Measurements from ENCODE around the gene HDAC8. TPM values are rescaled to one million over a fixed set of nuclear protein-coding genes. Genes with fewer than 3 reads are reported as not detected.

The HDAC8 gene
- total RNA-seq, 4 donors from 2014 or later = 16.3 to 27.0 (median 20.2) TPM

- Histone ChIP-seq H3K27ac (no peak overlapping the region), H3K36me3 (no peaks in the 10 kb centered on the region), H3K4me3 (no peak overlapping the region), H3K9me3 (no peaks in the 10 kb centered on the region), H3K4me1 (peaks cover 7% of the 10 kb centered on the region), H3K27me3 (no peaks in the 10 kb centered on the region)
- TF ChIP-seq POLR2A (IDR thresholded peaks at IDR 0.05) (no peak), CTCF (IDR thresholded peaks at IDR 0.05) (no peak), EP300 (IDR thresholded peaks at IDR 0.05) (no peak), POLR2AphosphoS5 (IDR thresholded peaks at IDR 0.05) (no peak)
- no peak for DNase-seq (ENCODE audit: low spot score in 2 of 2)
These were observed 180.6 kb downstream of the HDAC8 start for GRCh38 chrX:72392042-72392441.

- 45% methylated on average over 3 of the region's 3 CpGs for WGBS
- Histone ChIP-seq H3K27me3 (no peaks in the 10 kb centered on the region), H3K4me3 (no peak overlapping the region), H3K9me3 (no peaks in the 10 kb centered on the region), H3K4me1 (peaks cover 4% of the 10 kb centered on the region), H3K36me3 (no peaks in the 10 kb centered on the region), H3K27ac (no peak overlapping the region)
- no peak for DNase-seq (ENCODE audit: low spot score in 2 of 2)
- TF ChIP-seq EP300 (IDR thresholded peaks at IDR 0.05) (no peak), POLR2A (IDR thresholded peaks at IDR 0.05) (no peak), CTCF (IDR thresholded peaks at IDR 0.05) (no peak), POLR2AphosphoS5 (IDR thresholded peaks at IDR 0.05) (no peak)
These were observed 185.4 kb downstream of the HDAC8 start for GRCh38 chrX:72387247-72387646.

- TF ChIP-seq EP300 (IDR thresholded peaks at IDR 0.05) (no peak), POLR2A (IDR thresholded peaks at IDR 0.05) (no peak), CTCF (IDR thresholded peaks at IDR 0.05) (no peak), POLR2AphosphoS5 (IDR thresholded peaks at IDR 0.05) (no peak)
- WGBS = 20% methylated on average over 4 of the region's 4 CpGs
- Histone ChIP-seq H3K36me3 (no peaks in the 10 kb centered on the region), H3K4me1 (peaks cover 14% of the 10 kb centered on the region), H3K9me3 (no peaks in the 10 kb centered on the region), H3K27ac (no peak overlapping the region), H3K27me3 (no peaks in the 10 kb centered on the region), H3K4me3 (no peak overlapping the region)
- no peak for DNase-seq (ENCODE audit: low spot score in 2 of 2)
These were observed 190.4 kb downstream of the HDAC8 start for GRCh38 chrX:72382202-72382595.

DNA sequence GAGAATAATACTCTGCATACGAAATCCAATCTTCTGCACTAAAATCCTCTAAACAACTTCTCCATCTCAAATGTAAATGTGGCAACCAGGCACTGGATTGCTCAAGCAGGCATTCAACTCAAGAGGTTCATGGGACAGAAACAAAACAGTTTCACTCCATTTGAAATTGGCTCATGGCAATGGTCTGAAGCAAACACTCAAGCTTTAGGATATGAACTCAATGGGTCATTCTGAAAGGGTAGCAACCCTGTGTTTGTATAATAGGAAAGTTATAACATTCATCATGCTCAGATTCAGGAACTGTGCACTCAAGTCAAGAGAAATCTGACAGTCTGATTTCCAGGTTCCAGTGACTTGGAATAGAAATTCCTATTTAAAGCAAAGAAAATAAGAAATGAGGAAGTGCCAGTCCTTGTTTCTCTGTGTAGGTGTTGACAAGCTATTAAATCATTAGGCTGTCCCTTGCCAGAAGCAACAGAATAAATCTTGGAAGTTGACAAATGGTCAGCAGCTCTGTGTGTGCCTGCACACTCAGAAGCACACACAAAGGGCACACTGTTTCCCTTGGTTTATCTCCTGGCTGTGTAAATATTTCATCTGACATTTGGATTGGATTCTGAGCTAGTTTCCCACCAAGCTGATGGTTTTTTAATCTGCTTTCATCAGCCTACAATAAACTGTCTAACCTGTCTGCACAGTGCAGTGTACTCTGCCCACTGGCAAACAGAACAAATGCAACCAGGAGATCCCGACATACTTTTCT lies 191.0 kb downstream of the HDAC8 start:
- no peak overlapping the region for H3K27ac ChIP-seq
- 75% methylated on average over 2 of the region's 2 CpGs for WGBS
- H3K27me3 ChIP-seq = no peaks in the 10 kb centered on the region
- H3K36me3 ChIP-seq = no peaks in the 10 kb centered on the region
- TF ChIP-seq EP300 (IDR thresholded peaks at IDR 0.05) (no peak), POLR2AphosphoS5 (IDR thresholded peaks at IDR 0.05) (no peak), POLR2A (IDR thresholded peaks at IDR 0.05) (no peak), CTCF (IDR thresholded peaks at IDR 0.05) (no peak)
- no peak for DNase-seq (ENCODE audit: low spot score in 2 of 2)
- peaks cover 14% of the 10 kb centered on the region for H3K4me1 ChIP-seq
- no peaks in the 10 kb centered on the region for H3K9me3 ChIP-seq
- H3K4me3 ChIP-seq = no peak overlapping the region

DNA sequence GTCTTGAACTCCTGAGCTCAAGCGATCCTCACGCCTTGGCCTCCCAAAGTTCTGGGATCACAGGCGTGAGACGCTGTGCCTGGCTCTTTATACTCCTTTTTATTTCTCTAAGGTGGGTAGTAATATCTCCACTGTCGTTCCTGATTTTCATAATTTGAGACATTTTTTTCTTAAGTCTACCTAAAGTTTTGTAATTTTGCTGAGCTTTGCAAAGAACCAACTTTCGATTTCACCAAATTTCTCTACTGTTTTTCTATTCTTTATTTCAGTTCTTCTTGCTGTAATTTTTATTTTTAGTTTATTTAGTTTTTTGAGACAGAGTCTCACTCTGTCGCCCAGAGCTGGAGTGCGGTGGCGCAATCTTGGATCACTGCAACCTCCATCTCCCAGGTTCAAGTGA lies 196.5 kb downstream of the HDAC8 start:
- WGBS = 83% methylated on average over 9 of the region's 9 CpGs

More for the DNA sequence above, 196.5 kb downstream of the HDAC8 start:
- Histone ChIP-seq H3K27me3 (no peaks in the 10 kb centered on the region), H3K4me3 (no peak overlapping the region), H3K4me1 (no peaks in the 10 kb centered on the region), H3K36me3 (no peaks in the 10 kb centered on the region), H3K27ac (no peak overlapping the region), H3K9me3 (no peaks in the 10 kb centered on the region)
- DNase-seq (ENCODE audit: low spot score in 2 of 2) = no peak
- TF ChIP-seq CTCF (IDR thresholded peaks at IDR 0.05) = no peak
- TF ChIP-seq POLR2A (IDR thresholded peaks at IDR 0.05) = no peak
- no peak for TF ChIP-seq POLR2AphosphoS5 (IDR thresholded peaks at IDR 0.05)
- no peak for TF ChIP-seq EP300 (IDR thresholded peaks at IDR 0.05)

Measured in suprapubic skin (tissue), 4 donors.